HCT116 (cell line): ENCODE measurements around the gene AGBL3. TPM values are rescaled to one million over a fixed set of nuclear protein-coding genes. Genes with fewer than 3 reads are reported as not detected.

Experiments used
- ATAC-seq: fragments of 200-7000 bp; cut with Tn5 transposase; 2 replicates; pipeline ENCODE4 v1.9.1; 2020; ENCODE audit warnings: mild to moderate bottlenecking, moderate library complexity
- BruUV-seq: library from RNA; stranded (reverse); fragments of 400-500 nt; replicated peaks from 2 replicates; lab custom pipeline; 2021; lab: Mats Ljungman, UMichigan
- CTCF ChIA-PET: fragments of 300-600 bp; sonication (Branson Sonifier 250); formaldehyde crosslinking; loops from one replicate; lab custom pipeline; 2021; ENCODE audit warnings: antibody characterized with exemption; lab: Charles Lee
- POLR2A ChIA-PET: fragments of 300-600, 350-600 bp; sonication (Branson Sonifier 250); formaldehyde crosslinking; loops from one replicate; lab custom pipeline; 2021; ENCODE audit warnings: antibody characterized with exemption; lab: Charles Lee
- RAD21 ChIA-PET, 2 experiments: fragments of 300-600 bp; sonication (Branson Sonifier 250); formaldehyde crosslinking; loops; one replicate each; lab custom pipeline; 2023; ENCODE audit warnings: low total read pairs in 2 of 2; ENCODE audit not compliant: uncharacterized antibody in 2 of 2, unreplicated experiment in 2 of 2, low non-redundant PET in 1 of 2; lab: Charles Lee
- DNase-seq: peaks from one replicate; pipeline ENCODE4 v3.0.0-alpha.2; 2010; ENCODE audit warnings: low read depth, low spot score
- H2AFZ ChIP-seq: fragments of 200-600 bp; shearing (Covaris generic), sonication (generic); 2 replicates; pipeline ENCODE4 v1.6.1; 2017; ENCODE audit warnings: low read depth, mixed run types, mixed read lengths, antibody characterized with exemption, low read length; ENCODE audit not compliant: poor library complexity, severe bottlenecking
- H3K27ac ChIP-seq: 2 replicates; pipeline ENCODE4 v1.5.1; 2012; ENCODE audit warnings: low read depth, low read length
- H3K27me3 ChIP-seq: fragments of 200-600 bp; sonication (generic); 2 replicates; pipeline ENCODE4 v1.6.1; 2016; ENCODE audit warnings: mixed run types, low read length, mixed read lengths; ENCODE audit not compliant: insufficient read depth
- H3K36me3 ChIP-seq, 2 experiments: fragments of 200-500 bp in 1 of 2; fragments of 200-600 bp in 1 of 2; sonication (Bioruptor generic) in 1 of 2; sonication (generic) in 1 of 2; 2 replicates each; pipeline versions ENCODE4 v1.5.1 to v1.6.1; 2014 to 2016; ENCODE audit warnings: low read length in 2 of 2, inconsistent platforms in 1 of 2, mixed read lengths in 1 of 2, mixed run types in 1 of 2; ENCODE audit not compliant: insufficient read depth in 2 of 2, control insufficient read depth in 1 of 2
- H3K4me1 ChIP-seq, 2 experiments: fragments of 200-600 bp in 1 of 2; sonication (generic) in 1 of 2; 2 replicates each; pipeline versions ENCODE4 v1.5.1 to v1.6.1; 2012 to 2017; ENCODE audit warnings: low read length in 2 of 2, inconsistent platforms in 1 of 2, mild to moderate bottlenecking in 1 of 2, mixed read lengths in 1 of 2, mixed run types in 1 of 2, moderate library complexity in 1 of 2; ENCODE audit not compliant: insufficient read depth in 2 of 2, control insufficient read depth in 1 of 2
- H3K4me2 ChIP-seq: fragments of 200-600 bp; sonication (generic); 2 replicates; pipeline ENCODE4 v1.6.1; 2017; ENCODE audit warnings: mixed run types, low read length, mixed read lengths
- H3K4me3 ChIP-seq, 2 experiments: fragments of 200-600 bp in 1 of 2; sonication (generic) in 1 of 2; replicated peaks in 1 of 2; 2 replicates each; pipeline ENCODE4 v1.5.1; 2011 to 2016; ENCODE audit warnings: low read length in 2 of 2, control low read depth in 1 of 2, low read depth in 1 of 2, mild to moderate bottlenecking in 1 of 2, mixed read lengths in 1 of 2, mixed run types in 1 of 2
- H3K79me2 ChIP-seq: fragments of 200-600 bp; sonication (generic); 2 replicates; pipeline ENCODE4 v1.6.1; 2017; ENCODE audit warnings: mild to moderate bottlenecking, mixed run types, low read length, moderate library complexity, mixed read lengths; ENCODE audit not compliant: insufficient read depth
- H3K9ac ChIP-seq: fragments of 200-600 bp; sonication (generic); 2 replicates; pipeline ENCODE4 v1.6.1; 2016; ENCODE audit warnings: low read length, mixed read lengths
- H3K9me2 ChIP-seq: fragments of 200-600 bp; sonication (generic), shearing (Covaris generic); 2 replicates; pipeline ENCODE4 v1.6.1; 2017; ENCODE audit warnings: mixed run types, mild to moderate bottlenecking, moderate library complexity; ENCODE audit not compliant: insufficient read depth
- H3K9me3 ChIP-seq, 2 experiments: fragments of 200-500 bp in 1 of 2; fragments of 200-600 bp in 1 of 2; sonication (Bioruptor generic) in 1 of 2; sonication (generic) in 1 of 2; 2 replicates each; pipeline ENCODE4 v1.6.1; 2014 to 2017; ENCODE audit warnings: low read length in 2 of 2, mixed read lengths in 2 of 2, inconsistent platforms in 1 of 2, low read depth in 1 of 2, mild to moderate bottlenecking in 1 of 2, mixed run types in 1 of 2, moderate library complexity in 1 of 2; ENCODE audit not compliant: control insufficient read depth in 1 of 2, insufficient read depth in 1 of 2
- H4K20me1 ChIP-seq: fragments of 200-600 bp; sonication (generic), shearing (Covaris generic); 2 replicates; pipeline ENCODE4 v1.6.1; 2017; ENCODE audit warnings: mixed run types, mild to moderate bottlenecking, moderate library complexity; ENCODE audit not compliant: insufficient read depth
- ATF3 ChIP-seq: IDR thresholded peaks from 2 replicates; pipeline ENCODE4 v1.6.1; 2012
- CEBPB ChIP-seq: IDR thresholded peaks from 2 replicates; pipeline ENCODE4 v1.6.1; 2012; ENCODE audit warnings: low read depth
- CTCF ChIP-seq, 3 experiments: fragments of 200-600 bp in 1 of 3; sonication (generic) in 1 of 3; IDR thresholded peaks in 2 of 3; conservative IDR thresholded peaks in 1 of 3; 2 replicates each; pipeline ENCODE4 v1.5.1; 2012 to 2017; ENCODE audit warnings: low read depth in 2 of 3, low read length in 2 of 3, antibody characterized with exemption in 1 of 3, borderline replicate concordance in 1 of 3, control low read depth in 1 of 3, mild to moderate bottlenecking in 1 of 3, mixed read lengths in 1 of 3, mixed run types in 1 of 3, moderate library complexity in 1 of 3; ENCODE audit not compliant: insufficient read depth in 1 of 3
- EGR1 ChIP-seq: IDR thresholded peaks from 2 replicates; pipeline ENCODE4 v1.6.1; 2012; ENCODE audit warnings: low read depth
- ELF1 ChIP-seq: IDR thresholded peaks from 2 replicates; pipeline ENCODE4 v1.6.1; 2012; ENCODE audit warnings: low read depth, borderline replicate concordance
- FOSL1 ChIP-seq: IDR thresholded peaks from 2 replicates; pipeline ENCODE4 v1.6.1; 2012; ENCODE audit warnings: low read depth
- JUND ChIP-seq: IDR thresholded peaks from 2 replicates; pipeline ENCODE4 v1.6.1; 2012
- MAX ChIP-seq: IDR thresholded peaks from 2 replicates; pipeline ENCODE4 v1.6.1; 2012
- POLR2A ChIP-seq: IDR thresholded peaks from 2 replicates; pipeline ENCODE4 v1.7.0; 2011; ENCODE audit warnings: borderline replicate concordance; ENCODE audit not compliant: insufficient read depth, insufficient read length; ENCODE audit errors: extremely low read depth
- RAD21 ChIP-seq: IDR thresholded peaks from 2 replicates; pipeline ENCODE4 v1.6.1; 2012; ENCODE audit warnings: low read depth, mild to moderate bottlenecking
- SIN3A ChIP-seq: IDR thresholded peaks from 2 replicates; pipeline ENCODE4 v1.6.1; 2012; ENCODE audit warnings: low read depth
- SP1 ChIP-seq: IDR thresholded peaks from 2 replicates; pipeline ENCODE4 v1.6.1; 2012; ENCODE audit warnings: low read depth
- SRF ChIP-seq: IDR thresholded peaks from 2 replicates; pipeline ENCODE4 v1.6.1; 2012; ENCODE audit warnings: low read depth
- TCF7L2 ChIP-seq: IDR thresholded peaks from 2 replicates; pipeline ENCODE4 v1.7.0; 2011; ENCODE audit warnings: borderline replicate concordance, inconsistent platforms; ENCODE audit not compliant: insufficient read depth, insufficient read length; ENCODE audit errors: extremely low read depth
- YY1 ChIP-seq: IDR thresholded peaks from 2 replicates; pipeline ENCODE4 v1.6.1; 2011; ENCODE audit warnings: low read length, low read depth, moderate library complexity, mild to moderate bottlenecking; ENCODE audit not compliant: insufficient replicate concordance; ENCODE audit errors: extremely low read depth
- ZBTB33 ChIP-seq: IDR thresholded peaks from 2 replicates; pipeline ENCODE4 v1.6.1; 2011; ENCODE audit warnings: mild to moderate bottlenecking, low read length, moderate library complexity; ENCODE audit not compliant: insufficient replicate concordance; ENCODE audit errors: extremely low read depth
- ZFX ChIP-seq: fragments of 450-650 bp; IDR thresholded peaks from 2 replicates; pipeline ENCODE4 v1.6.1; 2017
- ZNF274 ChIP-seq: fragments of 200-500 bp; sonication (Bioruptor generic); IDR thresholded peaks from 2 replicates; pipeline ENCODE4 v1.6.1; 2014; ENCODE audit warnings: mild to moderate bottlenecking, low read depth, low read length, inconsistent platforms
- intact Hi-C: fragments of 100-400 bp; cut with micrococcal nuclease; formaldehyde crosslinking; loops from 2 replicates; pipeline ENCODE4 v1.10.0; 2022
- total RNA-seq: library from RNA; stranded (reverse); gene quantifications from one replicate; pipeline ENCODE4 v1.2.1, GENCODE V29; 2021; ENCODE audit not compliant: unreplicated experiment

Gene AGBL3
- total RNA-seq, 1 experiment from 2014 or later: 1.9 TPM

GRCh38 chr7:134957005-134957404 is 29.3 kb upstream of the AGBL3 start:
- Histone ChIP-seq H3K27ac (no peak overlapping the region), H4K20me1 (no peaks in the 10 kb centered on the region), H3K27me3 (no peaks in the 10 kb centered on the region), H3K9me3 (no peaks in the 10 kb centered on the region), H3K79me2 (no peaks in the 10 kb centered on the region), H3K36me3 (peaks cover 12 to 16% of the 10 kb centered on the region in 2 experiments; a peak in 3 of 4 replicates), H3K4me3 (no peak overlapping the region), H3K4me2 (no peak overlapping the region), H3K4me1 (no peaks in the 10 kb centered on the region), H3K9me2 (no peaks in the 10 kb centered on the region), H3K9ac (no peak overlapping the region), H2AFZ (no peak overlapping the region)
- DNase-seq (no peak), ATAC-seq (no peak)
- BruUV-seq: no TSS peak
- TF ChIP-seq ELF1: no peak
- TF ChIP-seq SRF: no peak
- no peak for TF ChIP-seq RAD21
- no peak for TF ChIP-seq JUND
- no peak for TF ChIP-seq CEBPB
- no peak for TF ChIP-seq ZBTB33
- TF ChIP-seq ZFX: no peak
- TF ChIP-seq POLR2A: no peak
- no peak for TF ChIP-seq CTCF (IDR thresholded peaks at IDR 0.05 in 2 of 3, conservative IDR thresholded peaks at IDR 0.05 in 1 of 3; ENCODE audit: borderline replicate concordance in 1 of 3, insufficient read depth in 1 of 3, low read depth in 2 of 3, low read length in 2 of 3)
- no peak for TF ChIP-seq YY1
- no peak for TF ChIP-seq ZNF274
- TF ChIP-seq TCF7L2: no peak
- TF ChIP-seq FOSL1: no peak
- no peak for TF ChIP-seq MAX
- no peak for TF ChIP-seq SP1
- no peak for TF ChIP-seq EGR1
- no peak for TF ChIP-seq ATF3
- no peak for TF ChIP-seq SIN3A
- POLR2A ChIA-PET: no interaction called here
- intact Hi-C loops: loop anchor here (10.0 kb wide), 1 partner anchor 202 kb away; no protein-coding TSS in a partner anchor
- RAD21 ChIA-PET: no interaction called here
- CTCF ChIA-PET: no interaction called here
